DOHH2 (cell line): Measurements from ENCODE around the gene RAB19.

Source experiments
- H3F3A ChIP-seq: fragments of 200-600 bp; sonication (generic), shearing (Covaris generic); 2 replicates; pipeline ENCODE4 v1.6.0; 2016; ENCODE audit warnings: antibody characterized with exemption, mild to moderate bottlenecking; ENCODE audit not compliant: control insufficient read depth, insufficient read depth
- H3K27ac ChIP-seq: fragments of 200-600 bp; sonication (generic); 2 replicates; pipeline ENCODE4 v1.5.1; 2014; ENCODE audit warnings: low read depth, mild to moderate bottlenecking, low read length, moderate library complexity
- H3K27me3 ChIP-seq: fragments of 200-600 bp; sonication (generic); 2 replicates; pipeline ENCODE4 v1.6.1; 2014; ENCODE audit warnings: mild to moderate bottlenecking, low read length, mixed read lengths; ENCODE audit not compliant: control insufficient read depth
- H3K36me3 ChIP-seq: fragments of 200-600 bp; sonication (generic); 2 replicates; pipeline ENCODE4 v1.6.1; 2014; ENCODE audit warnings: mild to moderate bottlenecking, low read length, moderate library complexity, mixed read lengths; ENCODE audit not compliant: control insufficient read depth
- H3K4me1 ChIP-seq: fragments of 200-600 bp; sonication (generic); 2 replicates; pipeline ENCODE4 v1.6.1; 2014; ENCODE audit warnings: mild to moderate bottlenecking, low read length, mixed read lengths; ENCODE audit not compliant: control insufficient read depth
- H3K4me2 ChIP-seq: fragments of 200-600 bp; sonication (generic); 2 replicates; pipeline ENCODE4 v1.6.0; 2014; ENCODE audit warnings: mild to moderate bottlenecking, low read length, moderate library complexity
- H3K4me3 ChIP-seq: fragments of 200-600 bp; sonication (generic); 2 replicates; pipeline ENCODE4 v1.5.1; 2014; ENCODE audit warnings: mild to moderate bottlenecking, low read length, mixed read lengths
- H3K79me2 ChIP-seq: fragments of 200-600 bp; sonication (generic); 2 replicates; pipeline ENCODE4 v1.6.1; 2014; ENCODE audit warnings: mild to moderate bottlenecking, low read length, mixed read lengths; ENCODE audit not compliant: control insufficient read depth
- H3K9me2 ChIP-seq: fragments of 200-600 bp; sonication (generic); replicated peaks from 2 replicates; pipeline ENCODE4 v1.6.1; 2014; ENCODE audit warnings: mild to moderate bottlenecking, low read length, mixed read lengths; ENCODE audit not compliant: control insufficient read depth
- H3K9me3 ChIP-seq: fragments of 200-600 bp; sonication (generic); 2 replicates; pipeline ENCODE4 v1.6.1; 2014; ENCODE audit warnings: antibody characterized with exemption, low read length, mixed read lengths; ENCODE audit not compliant: control insufficient read depth, insufficient read depth
- H4K20me1 ChIP-seq: fragments of 200-600 bp; sonication (generic); 2 replicates; pipeline ENCODE4 v1.6.0; 2014; ENCODE audit warnings: low read depth, mild to moderate bottlenecking, antibody characterized with exemption, low read length, moderate library complexity; ENCODE audit not compliant: control insufficient read depth, insufficient read depth
- EZH2phosphoT487 ChIP-seq: fragments of 200-600 bp; sonication (generic); IDR thresholded peaks from 2 replicates; pipeline ENCODE4 v1.6.1; 2017; ENCODE audit warnings: borderline replicate concordance, mild to moderate bottlenecking, antibody characterized with exemption, low read length, moderate library complexity, mixed read lengths
- TF ChIP-seq, protein P1 (sequence below): fragments of 200-600 bp; sonication (generic); IDR thresholded peaks from one replicate; pipeline ENCODE4 v1.5.1; 2014; ENCODE audit warnings: antibody characterized with exemption, mild to moderate bottlenecking, low read depth, low read length; ENCODE audit not compliant: poor library complexity, severe bottlenecking

Gene RAB19

DNA sequence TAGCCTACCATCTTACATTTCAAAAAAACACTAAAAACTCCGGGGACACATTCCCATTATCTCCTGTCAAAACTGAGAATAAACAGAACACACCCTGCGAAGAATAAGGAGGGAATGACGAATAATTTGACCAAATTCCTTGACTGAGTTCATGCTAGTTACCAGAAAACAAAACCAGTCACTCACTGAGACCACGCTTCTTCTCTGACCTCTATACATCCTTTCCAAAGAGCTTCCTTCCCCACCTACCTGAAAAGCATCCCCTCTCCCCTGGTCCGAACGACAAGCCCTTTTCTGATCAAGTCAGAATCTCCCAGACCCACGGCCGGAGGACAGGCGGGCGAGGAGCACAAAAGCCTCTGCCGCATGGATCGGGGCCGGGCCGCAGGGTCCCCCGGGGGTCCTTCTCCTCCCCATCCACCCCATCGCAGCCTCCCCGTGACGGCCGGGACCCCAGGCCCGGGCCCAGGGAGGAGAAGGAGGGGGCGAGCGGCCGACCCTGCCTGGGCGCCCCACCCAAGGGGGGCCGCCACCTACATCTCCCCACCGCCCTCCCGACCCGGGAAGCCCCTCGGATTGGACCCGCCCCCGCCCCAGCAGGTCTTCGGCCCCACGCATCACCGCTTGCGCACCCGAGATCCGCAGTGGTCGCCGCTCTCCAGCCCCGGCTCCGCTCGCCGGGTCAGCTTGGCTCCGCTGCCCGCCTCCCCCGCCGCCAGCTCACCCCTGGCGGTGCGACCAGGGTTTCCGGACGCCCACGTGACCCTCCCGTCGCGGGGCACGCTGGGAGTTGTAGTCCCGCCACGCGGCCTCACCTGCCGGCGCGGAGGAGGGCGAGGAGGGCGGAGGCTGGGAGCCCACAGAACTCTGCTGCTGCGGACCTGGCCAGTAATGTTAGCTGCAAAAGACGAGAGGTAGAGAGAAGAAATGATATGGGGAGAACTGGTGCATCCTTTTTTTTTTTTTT lies 5.8 kb upstream of the RAB19 start, which contains the start of gene SLC37A3:
Gene SLC37A3 (minus strand): TSS at position 747 of the 967 bp plus-strand sequence. CDS start 16,004 bp downstream, outside the sequence.
- Histone ChIP-seq H3K79me2 (peaks cover 22% of the 10 kb centered on the region), H4K20me1 (peaks cover 6% of the 10 kb centered on the region; the same call in 1 of the 2 replicates), H3K4me2 (peak within 1 kb of the TSS; percentile 95), H3F3A (no peaks in the 10 kb centered on the region; the same call in 1 of the 2 replicates), H3K4me3 (peak within 1 kb of the TSS; percentile 94), H3K27ac (no peak within 1 kb of the TSS), H3K9me3 (no peaks in the 10 kb centered on the region), H3K4me1 (peaks cover 10% of the 10 kb centered on the region), H3K9me2 (no peaks in the 10 kb centered on the region), H3K27me3 (peaks cover 17% of the 10 kb centered on the region), H3K36me3 (no peaks in the 10 kb centered on the region)
- TF ChIP-seq, protein P1, sequence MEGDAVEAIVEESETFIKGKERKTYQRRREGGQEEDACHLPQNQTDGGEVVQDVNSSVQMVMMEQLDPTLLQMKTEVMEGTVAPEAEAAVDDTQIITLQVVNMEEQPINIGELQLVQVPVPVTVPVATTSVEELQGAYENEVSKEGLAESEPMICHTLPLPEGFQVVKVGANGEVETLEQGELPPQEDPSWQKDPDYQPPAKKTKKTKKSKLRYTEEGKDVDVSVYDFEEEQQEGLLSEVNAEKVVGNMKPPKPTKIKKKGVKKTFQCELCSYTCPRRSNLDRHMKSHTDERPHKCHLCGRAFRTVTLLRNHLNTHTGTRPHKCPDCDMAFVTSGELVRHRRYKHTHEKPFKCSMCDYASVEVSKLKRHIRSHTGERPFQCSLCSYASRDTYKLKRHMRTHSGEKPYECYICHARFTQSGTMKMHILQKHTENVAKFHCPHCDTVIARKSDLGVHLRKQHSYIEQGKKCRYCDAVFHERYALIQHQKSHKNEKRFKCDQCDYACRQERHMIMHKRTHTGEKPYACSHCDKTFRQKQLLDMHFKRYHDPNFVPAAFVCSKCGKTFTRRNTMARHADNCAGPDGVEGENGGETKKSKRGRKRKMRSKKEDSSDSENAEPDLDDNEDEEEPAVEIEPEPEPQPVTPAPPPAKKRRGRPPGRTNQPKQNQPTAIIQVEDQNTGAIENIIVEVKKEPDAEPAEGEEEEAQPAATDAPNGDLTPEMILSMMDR: no peak

DNA sequence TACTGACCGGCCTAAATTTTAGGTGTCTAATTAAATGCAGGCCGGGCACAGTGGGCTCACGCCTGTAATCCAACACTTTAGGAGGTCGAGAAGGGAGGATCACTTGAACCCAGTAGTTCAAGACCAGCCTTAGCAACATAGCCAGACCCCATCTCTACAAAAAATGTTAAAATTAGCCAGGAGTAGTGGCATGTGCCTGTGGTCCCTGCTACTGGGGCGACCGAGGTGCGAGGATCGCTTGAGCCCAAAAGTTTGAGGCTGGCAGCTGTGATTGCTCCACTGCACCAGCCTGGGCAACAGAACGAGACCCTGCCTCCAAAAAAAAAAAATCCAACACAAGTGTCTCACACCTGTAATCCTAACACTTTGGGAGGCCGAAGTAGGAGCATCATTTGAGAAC lies 5.0 kb upstream of the RAB19 start:
- peaks cover 14% of the 10 kb centered on the region for H3K4me1 ChIP-seq
- peaks cover 19% of the 10 kb centered on the region for H3K27me3 ChIP-seq
- peak overlapping the region; percentile 95 for H3K4me2 ChIP-seq
- H3F3A ChIP-seq: no peaks in the 10 kb centered on the region; the same call in 1 of the 2 replicates
- peaks cover 17% of the 10 kb centered on the region for H3K79me2 ChIP-seq
- peaks cover under 1% of the 10 kb centered on the region; the same call in 1 of the 2 replicates for H4K20me1 ChIP-seq
- no peak overlapping the region for H3K27ac ChIP-seq
- no peaks in the 10 kb centered on the region for H3K9me3 ChIP-seq
- no peaks in the 10 kb centered on the region for H3K9me2 ChIP-seq
- peak overlapping the region; percentile 94; the same call in 1 of the 2 replicates for H3K4me3 ChIP-seq
- TF ChIP-seq, protein P1: no peak
- TF ChIP-seq EZH2phosphoT487: no peak
- no peaks in the 10 kb centered on the region for H3K36me3 ChIP-seq

DNA sequence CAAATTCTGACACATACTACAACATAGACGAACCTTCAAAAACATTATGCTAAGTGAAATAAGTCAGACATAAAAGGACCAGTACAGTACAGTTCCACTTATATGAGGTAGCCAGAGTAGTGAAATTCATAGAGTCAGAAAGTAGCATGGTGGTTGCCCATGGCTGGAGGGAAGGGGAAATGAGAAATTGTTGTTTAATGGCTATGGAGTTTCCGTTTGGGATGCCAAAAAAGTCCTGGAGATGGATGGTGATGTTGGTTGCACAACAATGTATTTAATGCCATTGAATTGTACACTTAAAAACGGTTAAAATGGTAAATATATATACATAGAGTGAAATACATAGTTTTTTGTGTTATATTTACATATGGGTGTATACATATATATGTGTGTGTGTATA lies 3.5 kb upstream of the RAB19 start:
- H3K4me2 ChIP-seq: no peak overlapping the region
- no peaks in the 10 kb centered on the region for H3K36me3 ChIP-seq
- no peak for TF ChIP-seq EZH2phosphoT487
- TF ChIP-seq, protein P1: no peak
- H3K27ac ChIP-seq: no peak overlapping the region
- H3K79me2 ChIP-seq: peaks cover 13% of the 10 kb centered on the region
- no peak overlapping the region for H3K4me3 ChIP-seq
- H3K27me3 ChIP-seq: peaks cover 31% of the 10 kb centered on the region
- peaks cover 23% of the 10 kb centered on the region for H3K4me1 ChIP-seq
- H4K20me1 ChIP-seq: no peaks in the 10 kb centered on the region
- H3K9me3 ChIP-seq: no peaks in the 10 kb centered on the region
- no peaks in the 10 kb centered on the region for H3K9me2 ChIP-seq
- no peaks in the 10 kb centered on the region; the same call in 1 of the 2 replicates for H3F3A ChIP-seq
